ENCODE data around the gene OXLD1. TPM values are rescaled to one million over a fixed set of nuclear protein-coding genes. Genes with fewer than 3 reads are reported as not detected.

OXLD1 gene
- total RNA-seq, 1 experiment from 2014 or later = 36.5 TPM

- DNase-seq (ENCODE audit: low read depth) = no peak
Measured at GRCh38 chr17:81616877-81617276, 49.5 kb downstream of the OXLD1 start.

GRCh38 chr17:81615401-81615930 is 50.9 kb downstream of the OXLD1 start:
- no peak for DNase-seq (ENCODE audit: low read depth)

Other genes starting within 250 kb of the OXLD1 start
- gene ACTG1, start 153.8 kb downstream of the OXLD1 start, total RNA-seq (2014; rRNA removed; shearing (Covaris generic)) = 1,818 and 2,136 TPM in 2 replicates
- not detected in 2 replicates for gene FSCN2, start 138.2 kb downstream of the OXLD1 start, total RNA-seq (2014; rRNA removed; shearing (Covaris generic))
- 8.2 and 13.0 TPM in 2 replicates for gene FAAP100, start 114.3 kb downstream of the OXLD1 start, total RNA-seq (2014; rRNA removed; shearing (Covaris generic))
- gene NPLOC4, start 29.5 kb downstream of the OXLD1 start, total RNA-seq (2014; rRNA removed; shearing (Covaris generic)) = 26.9 and 30.8 TPM in 2 replicates
- gene TSPAN10, start 29.4 kb downstream of the OXLD1 start, total RNA-seq (2014; rRNA removed; shearing (Covaris generic)) = 1.3 and 2.1 TPM in 2 replicates
- 0.29 TPM in 1 of 2 replicates, not detected in the other for gene PDE6G, start 10.1 kb downstream of the OXLD1 start, total RNA-seq (2014; rRNA removed; shearing (Covaris generic))
- 7.7 and 14.1 TPM in 2 replicates for gene CCDC137, start 132 bp upstream of the OXLD1 start, total RNA-seq (2014; rRNA removed; shearing (Covaris generic))
- 28.6 and 30.9 TPM in 2 replicates for gene ARL16, start 17.2 kb upstream of the OXLD1 start, total RNA-seq (2014; rRNA removed; shearing (Covaris generic))
- 42.4 and 47.5 TPM in 2 replicates for gene HGS, start 17.4 kb upstream of the OXLD1 start, total RNA-seq (2014; rRNA removed; shearing (Covaris generic))
- gene MRPL12, start 36.8 kb upstream of the OXLD1 start, total RNA-seq (2014; rRNA removed; shearing (Covaris generic)) = 12.6 and 13.0 TPM in 2 replicates
- gene SLC25A10, start 45.7 kb upstream of the OXLD1 start, total RNA-seq (2014; rRNA removed; shearing (Covaris generic)) = 45.9 and 53.0 TPM in 2 replicates
- gene GCGR, start 137.5 kb upstream of the OXLD1 start, total RNA-seq (2014; rRNA removed; shearing (Covaris generic)) = not detected in 2 replicates
- gene MCRIP1, start 166.7 kb upstream of the OXLD1 start, total RNA-seq (2014; rRNA removed; shearing (Covaris generic)) = 34.1 and 48.1 TPM in 2 replicates
- not detected in 2 replicates for gene PPP1R27, start 168.4 kb upstream of the OXLD1 start, total RNA-seq (2014; rRNA removed; shearing (Covaris generic))
- 666 and 757 TPM in 2 replicates for gene P4HB, start 193.9 kb upstream of the OXLD1 start, total RNA-seq (2014; rRNA removed; shearing (Covaris generic))
- gene ARHGDIA, start 204.7 kb upstream of the OXLD1 start, total RNA-seq (2014; rRNA removed; shearing (Covaris generic)) = 137 and 170 TPM in 2 replicates
- gene ALYREF, start 225.0 kb upstream of the OXLD1 start, total RNA-seq (2014; rRNA removed; shearing (Covaris generic)) = 159 and 274 TPM in 2 replicates
- gene ANAPC11, start 225.1 kb upstream of the OXLD1 start, total RNA-seq (2014; rRNA removed; shearing (Covaris generic)) = 241 and 342 TPM in 2 replicates
- gene NPB, start 235.6 kb upstream of the OXLD1 start, total RNA-seq (2014; rRNA removed; shearing (Covaris generic)) = 3.7 and 3.9 TPM in 2 replicates
- gene PCYT2, start 244.8 kb upstream of the OXLD1 start, total RNA-seq (2014; rRNA removed; shearing (Covaris generic)) = 39.7 and 45.7 TPM in 2 replicates